ENCODE measurements around the gene CYP2F1.

DNA sequence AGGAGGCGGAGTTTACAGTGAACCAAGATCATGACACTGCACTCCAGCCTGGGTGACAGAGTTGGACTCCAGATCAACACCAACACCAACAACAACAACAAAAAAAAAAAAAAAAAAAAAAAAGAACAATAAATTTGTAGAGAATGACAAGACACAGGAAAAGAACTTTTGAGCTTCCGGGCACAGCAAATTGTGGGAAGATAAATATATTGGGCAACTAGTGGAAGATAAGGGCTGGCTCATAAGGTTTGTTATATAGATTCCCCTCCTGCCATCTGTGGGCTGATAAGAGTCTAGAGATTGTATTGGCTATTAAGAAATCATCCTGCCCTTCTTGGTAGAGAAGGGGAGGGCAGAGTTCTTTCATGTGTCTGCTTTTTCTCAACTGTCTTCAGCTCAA, 45.6 kb downstream of the CYP2F1 start:
- TF ChIP-seq, protein P1, sequence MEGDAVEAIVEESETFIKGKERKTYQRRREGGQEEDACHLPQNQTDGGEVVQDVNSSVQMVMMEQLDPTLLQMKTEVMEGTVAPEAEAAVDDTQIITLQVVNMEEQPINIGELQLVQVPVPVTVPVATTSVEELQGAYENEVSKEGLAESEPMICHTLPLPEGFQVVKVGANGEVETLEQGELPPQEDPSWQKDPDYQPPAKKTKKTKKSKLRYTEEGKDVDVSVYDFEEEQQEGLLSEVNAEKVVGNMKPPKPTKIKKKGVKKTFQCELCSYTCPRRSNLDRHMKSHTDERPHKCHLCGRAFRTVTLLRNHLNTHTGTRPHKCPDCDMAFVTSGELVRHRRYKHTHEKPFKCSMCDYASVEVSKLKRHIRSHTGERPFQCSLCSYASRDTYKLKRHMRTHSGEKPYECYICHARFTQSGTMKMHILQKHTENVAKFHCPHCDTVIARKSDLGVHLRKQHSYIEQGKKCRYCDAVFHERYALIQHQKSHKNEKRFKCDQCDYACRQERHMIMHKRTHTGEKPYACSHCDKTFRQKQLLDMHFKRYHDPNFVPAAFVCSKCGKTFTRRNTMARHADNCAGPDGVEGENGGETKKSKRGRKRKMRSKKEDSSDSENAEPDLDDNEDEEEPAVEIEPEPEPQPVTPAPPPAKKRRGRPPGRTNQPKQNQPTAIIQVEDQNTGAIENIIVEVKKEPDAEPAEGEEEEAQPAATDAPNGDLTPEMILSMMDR (IDR thresholded peaks at IDR 0.05) = no peak
- no peak for TF ChIP-seq POLR2AphosphoS5 (IDR thresholded peaks at IDR 0.05)

Data from breast epithelium (tissue), 3 donors.